ENCODE data around the gene MFSD12.

The MFSD12 gene

DNA sequence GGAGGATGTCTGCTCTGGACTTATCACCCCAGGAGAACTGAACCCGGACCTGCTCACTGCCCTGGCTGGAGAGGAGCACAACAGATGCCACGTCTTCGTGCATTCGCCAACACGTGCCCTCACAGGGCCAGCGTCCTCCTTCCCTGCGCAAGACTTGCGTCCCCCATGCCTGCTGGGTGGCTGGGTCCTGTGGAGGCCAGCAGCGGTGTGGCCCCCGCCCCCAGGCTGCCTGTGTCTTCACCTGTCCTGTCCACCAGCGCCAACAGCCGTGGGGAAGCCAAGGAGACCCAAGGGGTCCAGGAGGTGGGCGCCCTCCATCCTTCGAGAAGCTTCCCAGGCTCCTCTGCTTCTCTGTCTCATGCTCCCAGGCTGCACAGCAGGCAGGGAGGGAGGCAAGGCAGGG is 21.8 kb downstream of the MFSD12 start (continued):
- TF ChIP-seq, protein P1, sequence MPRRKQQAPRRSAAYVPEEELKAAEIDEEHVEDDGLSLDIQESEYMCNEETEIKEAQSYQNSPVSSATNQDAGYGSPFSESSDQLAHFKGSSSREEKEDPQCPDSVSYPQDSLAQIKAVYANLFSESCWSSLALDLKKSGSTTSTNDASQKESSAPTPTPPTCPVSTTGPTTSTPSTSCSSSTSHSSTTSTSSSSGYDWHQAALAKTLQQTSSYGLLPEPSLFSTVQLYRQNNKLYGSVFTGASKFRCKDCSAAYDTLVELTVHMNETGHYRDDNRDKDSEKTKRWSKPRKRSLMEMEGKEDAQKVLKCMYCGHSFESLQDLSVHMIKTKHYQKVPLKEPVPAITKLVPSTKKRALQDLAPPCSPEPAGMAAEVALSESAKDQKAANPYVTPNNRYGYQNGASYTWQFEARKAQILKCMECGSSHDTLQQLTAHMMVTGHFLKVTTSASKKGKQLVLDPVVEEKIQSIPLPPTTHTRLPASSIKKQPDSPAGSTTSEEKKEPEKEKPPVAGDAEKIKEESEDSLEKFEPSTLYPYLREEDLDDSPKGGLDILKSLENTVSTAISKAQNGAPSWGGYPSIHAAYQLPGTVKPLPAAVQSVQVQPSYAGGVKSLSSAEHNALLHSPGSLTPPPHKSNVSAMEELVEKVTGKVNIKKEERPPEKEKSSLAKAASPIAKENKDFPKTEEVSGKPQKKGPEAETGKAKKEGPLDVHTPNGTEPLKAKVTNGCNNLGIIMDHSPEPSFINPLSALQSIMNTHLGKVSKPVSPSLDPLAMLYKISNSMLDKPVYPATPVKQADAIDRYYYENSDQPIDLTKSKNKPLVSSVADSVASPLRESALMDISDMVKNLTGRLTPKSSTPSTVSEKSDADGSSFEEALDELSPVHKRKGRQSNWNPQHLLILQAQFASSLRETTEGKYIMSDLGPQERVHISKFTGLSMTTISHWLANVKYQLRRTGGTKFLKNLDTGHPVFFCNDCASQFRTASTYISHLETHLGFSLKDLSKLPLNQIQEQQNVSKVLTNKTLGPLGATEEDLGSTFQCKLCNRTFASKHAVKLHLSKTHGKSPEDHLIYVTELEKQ (tag by site-specific recombination; IDR thresholded peaks at IDR 0.05; ENCODE audit: borderline replicate concordance), result no peak
- no peak for TF ChIP-seq ZNF211 (tag by site-specific recombination; IDR thresholded peaks at IDR 0.05; ENCODE audit: low read depth)
- TF ChIP-seq, protein P2, sequence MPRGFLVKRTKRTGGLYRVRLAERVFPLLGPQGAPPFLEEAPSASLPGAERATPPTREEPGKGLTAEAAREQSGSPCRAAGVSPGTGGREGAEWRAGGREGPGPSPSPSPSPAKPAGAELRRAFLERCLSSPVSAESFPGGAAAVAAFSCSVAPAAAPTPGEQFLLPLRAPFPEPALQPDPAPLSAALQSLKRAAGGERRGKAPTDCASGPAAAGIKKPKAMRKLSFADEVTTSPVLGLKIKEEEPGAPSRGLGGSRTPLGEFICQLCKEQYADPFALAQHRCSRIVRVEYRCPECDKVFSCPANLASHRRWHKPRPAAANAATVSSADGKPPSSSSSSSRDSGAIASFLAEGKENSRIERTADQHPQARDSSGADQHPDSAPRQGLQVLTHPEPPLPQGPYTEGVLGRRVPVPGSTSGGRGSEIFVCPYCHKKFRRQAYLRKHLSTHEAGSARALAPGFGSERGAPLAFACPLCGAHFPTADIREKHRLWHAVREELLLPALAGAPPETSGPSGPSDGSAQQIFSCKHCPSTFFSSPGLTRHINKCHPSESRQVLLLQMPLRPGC (tag by site-specific recombination; IDR thresholded peaks at IDR 0.05), result no peak
- no peak for TF ChIP-seq ZNF223 (tag by site-specific recombination; IDR thresholded peaks at IDR 0.05)
- TF ChIP-seq ZNF302 (tag by site-specific recombination; IDR thresholded peaks at IDR 0.05; ENCODE audit: low read depth), result no peak

DNA sequence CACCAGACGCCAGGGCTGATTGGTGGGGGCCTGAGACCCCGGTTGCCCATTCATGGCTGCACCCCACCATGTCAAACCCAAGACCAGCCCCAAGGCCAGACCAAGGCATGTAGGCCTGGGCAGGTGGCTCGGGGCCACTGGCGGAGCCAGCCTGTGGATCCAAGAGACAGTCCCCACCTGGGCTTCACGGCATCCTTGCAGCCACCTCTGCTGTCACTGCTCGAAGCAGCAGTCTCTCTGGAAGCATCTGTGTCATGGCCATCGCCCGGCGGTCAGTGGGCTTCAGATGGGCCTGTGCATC is 22.2 kb downstream of the MFSD12 start:
- Histone ChIP-seq H3K4me3 (ENCODE audit: low read depth, low read length) (no peak overlapping the region), H3K4me1 (ENCODE audit: control insufficient read depth, insufficient read depth, low read length) (no peaks in the 10 kb centered on the region), H3K9me3 (ENCODE audit: control insufficient read depth, insufficient read depth, low read depth, low read length) (no peaks in the 10 kb centered on the region), H3K27ac (ENCODE audit: extremely low read depth, low read depth, low read length) (no peak overlapping the region), H3K36me3 (ENCODE audit: control insufficient read depth in 2 of 2, insufficient read depth in 1 of 2, low read length in 2 of 2) (peaks cover 3 to 70% of the 10 kb centered on the region in 2 experiments; a peak in 2 of 3 replicates)
- no peak for TF ChIP-seq ZNF514 (tag by site-specific recombination; IDR thresholded peaks at IDR 0.05)
- TF ChIP-seq ZNF558 (tag by site-specific recombination; IDR thresholded peaks at IDR 0.05), result no peak
- no peak for TF ChIP-seq ZFP69B (tag by site-specific recombination; IDR thresholded peaks at IDR 0.05)
- TF ChIP-seq, protein P3, sequence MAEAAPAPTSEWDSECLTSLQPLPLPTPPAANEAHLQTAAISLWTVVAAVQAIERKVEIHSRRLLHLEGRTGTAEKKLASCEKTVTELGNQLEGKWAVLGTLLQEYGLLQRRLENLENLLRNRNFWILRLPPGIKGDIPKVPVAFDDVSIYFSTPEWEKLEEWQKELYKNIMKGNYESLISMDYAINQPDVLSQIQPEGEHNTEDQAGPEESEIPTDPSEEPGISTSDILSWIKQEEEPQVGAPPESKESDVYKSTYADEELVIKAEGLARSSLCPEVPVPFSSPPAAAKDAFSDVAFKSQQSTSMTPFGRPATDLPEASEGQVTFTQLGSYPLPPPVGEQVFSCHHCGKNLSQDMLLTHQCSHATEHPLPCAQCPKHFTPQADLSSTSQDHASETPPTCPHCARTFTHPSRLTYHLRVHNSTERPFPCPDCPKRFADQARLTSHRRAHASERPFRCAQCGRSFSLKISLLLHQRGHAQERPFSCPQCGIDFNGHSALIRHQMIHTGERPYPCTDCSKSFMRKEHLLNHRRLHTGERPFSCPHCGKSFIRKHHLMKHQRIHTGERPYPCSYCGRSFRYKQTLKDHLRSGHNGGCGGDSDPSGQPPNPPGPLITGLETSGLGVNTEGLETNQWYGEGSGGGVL (tag by site-specific recombination; IDR thresholded peaks at IDR 0.05), result no peak
- no peak for TF ChIP-seq ZNF560 (tag by site-specific recombination; IDR thresholded peaks at IDR 0.05; ENCODE audit: borderline replicate concordance)
- TF ChIP-seq ZNF549 (tag by site-specific recombination; IDR thresholded peaks at IDR 0.05), result no peak
- no peak for TF ChIP-seq ZNF701 (tag by site-specific recombination; IDR thresholded peaks at IDR 0.05)
- TF ChIP-seq ZNF785 (tag by site-specific recombination; IDR thresholded peaks at IDR 0.05), result no peak
- TF ChIP-seq ZNF311 (tag by site-specific recombination; IDR thresholded peaks at IDR 0.05; ENCODE audit: borderline replicate concordance), result no peak
- no peak for TF ChIP-seq ZNF510 (tag by site-specific recombination; IDR thresholded peaks at IDR 0.05; ENCODE audit: insufficient replicate concordance)
- TF ChIP-seq ZNF626 (tag by site-specific recombination; IDR thresholded peaks at IDR 0.05), result no peak
- no peak for TF ChIP-seq ZNF521 (tag by site-specific recombination; IDR thresholded peaks at IDR 0.05)
- TF ChIP-seq ZNF555 (tag by site-specific recombination; conservative IDR thresholded peaks at IDR 0.05), result no peak
- TF ChIP-seq ZNF112 (tag by site-specific recombination; IDR thresholded peaks at IDR 0.05), result no peak
- TF ChIP-seq ZNF221 (tag by site-specific recombination; IDR thresholded peaks at IDR 0.05; ENCODE audit: borderline replicate concordance), result no peak
- TF ChIP-seq HOXC10 (CRISPR knock-in tag; IDR thresholded peaks at IDR 0.05), result no peak
- TF ChIP-seq, protein P4, sequence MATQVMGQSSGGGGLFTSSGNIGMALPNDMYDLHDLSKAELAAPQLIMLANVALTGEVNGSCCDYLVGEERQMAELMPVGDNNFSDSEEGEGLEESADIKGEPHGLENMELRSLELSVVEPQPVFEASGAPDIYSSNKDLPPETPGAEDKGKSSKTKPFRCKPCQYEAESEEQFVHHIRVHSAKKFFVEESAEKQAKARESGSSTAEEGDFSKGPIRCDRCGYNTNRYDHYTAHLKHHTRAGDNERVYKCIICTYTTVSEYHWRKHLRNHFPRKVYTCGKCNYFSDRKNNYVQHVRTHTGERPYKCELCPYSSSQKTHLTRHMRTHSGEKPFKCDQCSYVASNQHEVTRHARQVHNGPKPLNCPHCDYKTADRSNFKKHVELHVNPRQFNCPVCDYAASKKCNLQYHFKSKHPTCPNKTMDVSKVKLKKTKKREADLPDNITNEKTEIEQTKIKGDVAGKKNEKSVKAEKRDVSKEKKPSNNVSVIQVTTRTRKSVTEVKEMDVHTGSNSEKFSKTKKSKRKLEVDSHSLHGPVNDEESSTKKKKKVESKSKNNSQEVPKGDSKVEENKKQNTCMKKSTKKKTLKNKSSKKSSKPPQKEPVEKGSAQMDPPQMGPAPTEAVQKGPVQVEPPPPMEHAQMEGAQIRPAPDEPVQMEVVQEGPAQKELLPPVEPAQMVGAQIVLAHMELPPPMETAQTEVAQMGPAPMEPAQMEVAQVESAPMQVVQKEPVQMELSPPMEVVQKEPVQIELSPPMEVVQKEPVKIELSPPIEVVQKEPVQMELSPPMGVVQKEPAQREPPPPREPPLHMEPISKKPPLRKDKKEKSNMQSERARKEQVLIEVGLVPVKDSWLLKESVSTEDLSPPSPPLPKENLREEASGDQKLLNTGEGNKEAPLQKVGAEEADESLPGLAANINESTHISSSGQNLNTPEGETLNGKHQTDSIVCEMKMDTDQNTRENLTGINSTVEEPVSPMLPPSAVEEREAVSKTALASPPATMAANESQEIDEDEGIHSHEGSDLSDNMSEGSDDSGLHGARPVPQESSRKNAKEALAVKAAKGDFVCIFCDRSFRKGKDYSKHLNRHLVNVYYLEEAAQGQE (tag by site-specific recombination; IDR thresholded peaks at IDR 0.05), result no peak
- TF ChIP-seq OSR2 (tag by site-specific recombination; IDR thresholded peaks at IDR 0.05), result no peak
- TF ChIP-seq ZNF157 (tag by site-specific recombination; IDR thresholded peaks at IDR 0.05), result no peak
- POLR2A ChIA-PET, result no interaction called here
- CTCF ChIA-PET, result no interaction called here

Measured in HEK293 (cell line).